Stimulated activated CD8-positive, alpha-beta memory T cell treated with anti-CD3 and anti-CD28 coated beads, Interleukin-15, amount 100 ng/mL, for 24 hours (primary cell): ENCODE data around the gene CES5A.
"Not testable (repeated sequence)": the region's sequence is repeated elsewhere in the genome, so short reads cannot be mapped to it uniquely, and the experiment has no call there.

ENCODE experiments used
- DNase-seq: peaks from one replicate; pipeline ENCODE4 v3.0.0-alpha.2; 2020; ENCODE audit warnings: low read depth

The CES5A gene

DNA sequence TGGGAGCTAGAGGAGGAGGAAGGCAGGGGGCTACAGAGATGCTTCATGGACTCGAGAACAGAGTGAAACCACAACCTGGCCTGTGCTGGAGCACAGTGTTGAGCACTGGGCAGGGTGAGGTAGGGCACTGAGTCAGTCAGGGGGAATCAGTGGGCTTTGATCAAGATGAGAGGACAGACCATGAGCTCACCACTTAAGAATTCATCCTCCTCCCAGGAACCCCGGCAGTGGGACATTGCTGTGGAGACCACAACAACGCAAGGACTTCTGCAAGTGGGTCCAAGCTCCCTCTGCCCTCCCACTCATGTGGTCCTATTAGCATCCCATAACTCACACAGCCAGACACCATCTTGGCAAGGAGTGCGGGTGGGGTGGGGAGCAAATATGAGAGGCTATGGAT lies 1.7 kb upstream of the CES5A start:
- DNase-seq, result no peak

DNA sequence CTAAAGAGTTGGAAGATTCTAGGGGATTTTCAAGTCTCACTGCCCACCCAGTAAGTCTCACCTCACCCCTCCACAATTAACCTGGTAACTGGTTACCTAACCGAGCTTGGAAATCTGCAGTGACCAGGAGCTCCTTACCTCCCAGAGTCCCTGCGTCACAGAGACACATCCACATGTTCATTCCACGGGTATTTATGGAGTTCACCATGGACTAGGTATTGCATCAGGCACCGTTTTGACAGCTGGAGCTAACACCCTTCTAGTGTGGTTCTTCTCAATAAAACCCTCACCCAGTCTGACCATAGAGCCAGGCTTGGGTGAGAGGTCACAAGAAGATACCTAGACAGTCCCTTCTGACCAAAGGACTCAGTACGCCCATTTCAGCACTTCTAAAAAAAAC lies 2.1 kb downstream of the CES5A start:
- no peak for DNase-seq

DNA sequence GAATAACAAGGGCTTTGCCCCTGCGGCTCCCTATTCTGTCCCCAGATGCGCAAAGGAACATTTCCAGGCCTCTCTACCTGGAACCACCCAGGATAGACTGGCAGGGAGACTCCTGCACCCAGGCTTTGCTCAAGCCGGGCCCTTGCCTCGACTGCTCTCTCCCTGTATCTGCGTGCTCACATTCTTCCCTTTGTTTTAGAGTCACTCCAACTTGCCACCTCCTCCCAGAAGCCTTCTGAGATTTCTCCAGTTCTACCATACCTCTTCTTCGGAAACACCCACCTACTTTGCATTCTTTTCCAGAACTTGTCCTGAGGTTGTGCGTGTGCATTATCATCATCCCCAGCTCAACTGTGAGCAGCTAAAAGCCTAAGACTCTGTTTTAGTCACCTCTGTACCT lies 3.0 kb downstream of the CES5A start:
- no peak for DNase-seq

DNA sequence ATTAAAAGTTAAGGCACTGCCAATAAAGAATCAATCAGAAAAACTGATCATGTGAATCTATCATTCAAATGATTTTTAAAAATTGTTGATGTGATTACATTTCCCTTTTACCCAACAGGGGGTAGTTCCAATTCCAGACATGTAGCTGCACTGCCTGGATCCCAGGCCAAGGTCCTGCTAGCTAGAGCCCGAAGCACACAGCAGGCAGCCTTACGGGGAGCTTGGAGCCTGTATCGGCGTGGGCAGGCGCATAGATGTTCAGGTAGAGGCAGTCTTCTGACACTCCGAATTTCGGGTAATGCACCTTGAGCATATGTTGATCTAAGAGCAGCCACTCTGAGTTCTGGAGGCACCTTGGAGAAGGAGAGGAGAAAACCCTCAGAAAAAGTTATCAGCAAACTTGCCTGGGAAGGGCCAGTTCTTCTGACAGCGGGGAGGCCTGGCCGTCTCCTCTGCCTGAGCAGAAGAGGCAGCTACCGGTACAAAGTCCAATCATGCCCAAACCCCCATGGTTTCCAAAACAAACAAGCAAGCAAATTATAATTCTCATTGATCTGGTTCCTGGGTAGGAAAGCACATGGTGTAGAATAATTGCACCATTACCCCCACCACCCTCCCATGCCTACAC lies 3.6 kb downstream of the CES5A start:
- no peak for DNase-seq

DNA sequence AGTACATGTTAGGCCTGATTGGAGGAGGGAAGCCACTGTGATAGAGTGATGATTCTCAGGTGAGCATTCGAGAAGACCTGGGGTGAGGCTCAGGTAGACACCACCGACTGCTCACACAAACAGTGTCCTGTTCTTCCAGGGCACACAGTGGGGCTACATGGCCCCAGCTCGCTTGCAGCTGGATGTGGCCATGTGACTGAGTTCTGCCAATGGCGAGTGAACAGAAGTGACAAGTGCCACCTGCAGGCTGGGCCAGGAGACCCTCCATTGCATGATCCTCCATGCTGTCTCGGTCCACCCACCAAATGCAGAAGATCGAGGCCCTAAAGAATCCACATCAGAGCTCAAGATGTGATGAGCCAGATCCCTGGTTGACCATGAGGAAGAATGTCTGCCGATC lies 6.2 kb downstream of the CES5A start:
- DNase-seq, result no peak

DNA sequence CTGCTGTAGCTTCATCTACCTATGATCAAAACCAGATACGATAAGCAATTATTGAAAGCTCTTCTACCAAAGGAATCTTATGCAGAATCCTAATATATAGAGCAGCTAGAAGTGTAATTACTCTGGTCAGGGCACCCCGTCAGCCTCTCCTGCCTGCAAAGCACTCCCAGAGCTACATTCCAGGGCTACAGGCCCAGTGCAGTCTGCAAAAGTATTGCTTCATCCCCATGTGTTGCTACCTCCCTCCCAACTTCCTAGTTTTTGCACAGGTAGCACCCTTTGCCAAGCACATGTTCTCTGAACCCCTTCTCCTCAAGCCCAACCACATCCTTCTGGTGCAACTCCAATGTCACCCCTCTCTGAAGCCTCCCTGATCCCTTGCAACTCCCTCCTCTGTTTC lies 7.0 kb downstream of the CES5A start:
- no peak for DNase-seq

DNA sequence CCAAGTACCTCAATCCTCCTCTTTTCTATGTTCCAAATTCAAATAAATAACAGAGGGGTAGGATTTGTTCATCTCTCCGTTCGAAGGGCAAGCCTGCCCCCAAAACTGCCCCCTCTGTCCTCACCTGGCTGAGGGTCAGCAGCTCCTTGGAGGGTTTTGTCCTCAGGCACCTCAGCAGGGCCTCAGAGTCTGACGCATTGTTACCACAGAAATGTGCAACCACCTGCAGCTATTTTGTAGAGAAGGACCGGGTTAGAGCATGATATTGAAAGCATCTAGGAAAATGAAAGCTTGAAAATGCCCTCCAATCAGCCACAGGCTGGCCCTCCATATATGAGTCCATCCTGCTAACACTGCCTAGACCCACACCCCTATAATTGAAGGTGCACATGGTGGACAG lies 13.9 kb downstream of the CES5A start:
- DNase-seq, result no peak

DNA sequence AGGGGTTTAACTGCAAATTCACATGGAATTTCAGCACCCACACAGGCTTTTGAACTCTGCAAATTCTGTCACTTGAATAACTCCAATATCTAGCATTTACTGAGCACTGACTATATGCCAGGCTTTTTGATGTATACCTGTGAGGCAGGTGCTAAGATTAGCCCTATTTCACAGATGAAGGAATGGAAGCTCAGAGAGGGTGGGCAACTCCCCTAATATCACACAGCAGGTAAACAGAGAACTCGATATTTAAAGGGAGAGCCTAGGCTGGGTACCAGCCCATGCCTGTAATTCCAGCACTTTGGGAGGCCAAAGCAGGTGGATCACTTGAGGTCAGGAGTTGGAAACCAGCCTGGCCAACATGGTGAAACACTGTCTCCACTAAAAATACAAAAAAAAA lies 17.5 kb downstream of the CES5A start:
- DNase-seq, result not testable (repeated sequence)

DNA sequence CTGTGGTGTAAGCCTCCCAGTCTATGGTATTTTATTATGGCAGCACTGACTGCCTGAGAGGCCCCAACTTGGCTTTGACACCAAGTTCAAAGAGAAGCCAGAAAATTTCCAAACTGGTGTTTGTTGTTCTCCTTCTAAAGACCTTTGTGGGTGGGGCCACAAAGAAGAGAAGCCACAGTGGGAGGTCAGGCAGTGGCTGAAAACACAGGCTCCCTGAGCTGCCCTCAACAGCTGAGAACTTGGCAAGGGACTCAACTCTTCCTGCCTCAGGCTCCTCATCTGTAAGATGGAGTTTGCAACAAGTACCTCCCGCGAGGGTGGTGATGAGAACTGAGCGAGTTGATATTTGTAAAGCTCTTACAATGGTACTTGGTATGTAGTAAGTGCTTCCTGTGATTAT lies 18.2 kb downstream of the CES5A start:
- no peak for DNase-seq

DNA sequence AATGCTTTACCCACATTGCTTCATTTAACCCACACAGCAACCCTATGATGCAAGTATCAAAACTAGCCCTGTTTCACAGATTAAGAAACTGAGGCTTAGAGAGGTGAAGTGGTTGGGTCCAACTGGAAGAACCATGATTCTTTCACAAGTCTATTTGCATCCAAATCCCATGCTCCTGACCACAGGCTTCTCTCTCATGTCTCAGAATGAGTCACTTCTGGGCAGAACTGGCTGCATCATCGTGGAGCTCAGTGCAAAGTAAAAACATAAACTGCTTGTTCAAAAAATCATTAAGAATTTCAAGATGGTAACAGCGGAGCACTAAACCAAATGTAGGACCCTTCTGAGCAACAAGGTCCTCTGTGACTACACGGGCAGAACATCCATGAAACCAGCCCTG lies 22.1 kb downstream of the CES5A start:
- DNase-seq, result no peak

DNA sequence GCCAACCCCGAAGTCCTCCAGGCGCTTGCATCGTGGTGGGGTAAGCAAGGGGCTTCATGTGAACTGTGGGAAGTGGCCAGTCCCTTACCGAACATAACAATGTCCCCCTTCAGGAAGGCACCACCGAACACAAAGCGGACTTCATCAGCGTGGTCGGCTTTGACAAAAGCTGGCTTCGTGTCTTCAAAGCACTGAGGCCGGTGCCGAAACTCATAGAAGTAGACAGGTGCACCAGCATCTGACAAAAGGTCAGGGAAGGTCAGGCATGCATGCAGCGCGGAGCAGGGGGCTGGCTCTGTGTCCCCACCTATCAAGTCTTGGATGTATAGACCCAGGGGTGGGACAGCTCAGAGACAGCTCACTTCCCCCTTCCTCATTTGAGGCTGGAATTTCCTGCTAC lies 25.6 kb downstream of the CES5A start:
- no peak for DNase-seq

DNA sequence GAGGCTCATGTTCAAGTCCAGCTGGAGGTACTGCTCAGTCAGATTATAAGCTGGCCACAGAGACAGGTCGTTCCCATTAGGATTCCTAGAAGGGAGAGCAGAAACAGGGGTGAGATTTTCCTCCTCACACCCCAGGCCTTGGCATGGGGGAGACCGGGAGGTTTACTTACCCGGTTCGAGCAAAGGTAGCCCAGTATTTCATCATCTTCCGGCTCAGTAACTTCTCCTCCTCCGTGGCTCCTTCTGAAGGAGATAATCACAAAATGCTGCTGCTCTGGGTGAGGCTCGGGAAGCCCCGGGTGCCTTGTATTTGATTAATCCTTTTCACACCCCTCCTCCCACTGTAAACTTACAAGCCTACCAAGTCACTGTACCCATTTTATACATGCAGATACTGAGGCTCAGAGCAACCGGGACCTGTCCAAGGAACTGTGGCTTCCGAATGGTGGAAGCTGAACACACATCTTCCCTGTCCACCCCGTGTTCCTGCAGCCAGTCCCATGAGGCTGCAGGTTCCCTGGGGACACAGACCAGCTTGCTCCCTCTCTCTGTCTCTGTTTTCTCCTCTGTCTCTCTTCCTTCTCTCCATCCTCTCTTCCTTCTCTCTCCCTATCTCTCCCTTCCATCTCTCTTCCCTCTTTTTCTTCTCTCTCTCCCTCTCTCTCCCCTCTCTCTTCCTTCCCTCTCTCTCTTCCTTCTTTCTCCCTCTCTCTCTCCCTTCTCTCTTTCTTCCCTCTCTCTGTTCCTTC lies 28.4 kb downstream of the CES5A start:
- no peak for DNase-seq

DNA sequence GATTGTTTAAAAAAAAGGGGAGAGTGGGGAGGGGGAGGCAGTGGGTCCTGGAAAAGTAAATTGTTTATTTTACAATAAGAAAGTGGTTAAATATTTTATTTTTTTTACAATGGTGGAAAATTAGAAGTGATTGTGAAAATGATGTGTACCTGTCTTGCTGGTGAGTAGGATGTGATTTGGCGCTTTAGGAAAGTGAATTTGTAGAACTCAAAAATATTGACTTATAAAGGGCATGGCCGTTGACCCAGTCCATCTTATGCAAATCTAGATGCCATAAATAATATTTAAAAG lies 32.1 kb downstream of the CES5A start:
- DNase-seq, result no peak

DNA sequence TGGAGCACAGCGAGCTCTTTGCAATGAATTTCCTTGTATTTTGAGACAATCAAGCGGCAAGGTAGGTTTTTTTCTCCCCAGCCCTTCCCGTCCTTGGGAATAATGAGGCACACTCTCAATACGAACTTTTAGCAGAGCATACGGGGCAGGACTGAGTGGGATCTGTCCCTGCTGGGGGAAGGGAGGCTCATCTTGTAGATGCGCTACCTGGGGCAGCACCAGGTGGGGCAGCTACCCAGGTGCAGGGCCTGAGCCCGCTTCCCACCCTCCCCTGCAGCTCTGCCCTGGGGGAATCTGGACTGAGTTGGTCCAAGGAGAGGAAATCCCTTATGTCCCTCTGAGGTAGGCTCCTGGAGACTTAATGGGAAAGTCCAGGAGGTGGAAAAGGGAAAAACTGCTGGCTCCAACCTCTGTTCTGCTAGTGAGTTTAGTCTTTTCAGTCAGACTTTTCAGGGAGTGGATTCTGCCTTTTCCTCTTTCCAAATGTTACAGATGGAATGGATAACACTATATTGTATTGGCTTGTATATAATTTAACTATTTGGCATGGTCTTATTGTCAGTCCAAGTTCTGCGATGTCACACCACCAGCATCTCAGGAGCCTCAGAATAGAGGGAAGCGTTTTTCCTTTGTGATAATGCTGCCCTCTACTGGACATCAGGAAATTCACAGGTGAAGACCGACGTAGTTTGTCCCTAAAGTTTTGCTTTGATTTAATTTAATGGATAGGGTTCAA lies 32.6 kb downstream of the CES5A start:
- no peak for DNase-seq

DNA sequence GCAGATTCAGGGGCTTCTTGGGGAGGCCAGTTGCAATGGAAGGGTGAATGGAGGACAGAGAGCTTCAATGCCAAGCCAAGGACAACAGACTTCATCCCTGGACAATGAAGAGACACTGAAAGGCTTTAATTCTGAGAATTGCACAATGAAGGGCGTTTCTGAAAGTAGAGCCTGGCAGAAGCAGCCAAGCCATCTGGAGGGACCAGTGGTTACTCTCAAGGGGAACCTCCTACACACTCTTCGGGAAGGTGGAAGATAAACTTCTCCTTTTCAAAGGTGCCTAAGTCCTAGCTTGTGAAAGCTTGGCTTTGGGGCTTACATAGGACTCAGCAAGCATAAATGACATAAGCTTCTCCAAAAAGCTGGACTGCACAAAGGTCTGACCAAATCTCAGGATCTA lies 36.1 kb downstream of the CES5A start:
- no peak for DNase-seq

DNA sequence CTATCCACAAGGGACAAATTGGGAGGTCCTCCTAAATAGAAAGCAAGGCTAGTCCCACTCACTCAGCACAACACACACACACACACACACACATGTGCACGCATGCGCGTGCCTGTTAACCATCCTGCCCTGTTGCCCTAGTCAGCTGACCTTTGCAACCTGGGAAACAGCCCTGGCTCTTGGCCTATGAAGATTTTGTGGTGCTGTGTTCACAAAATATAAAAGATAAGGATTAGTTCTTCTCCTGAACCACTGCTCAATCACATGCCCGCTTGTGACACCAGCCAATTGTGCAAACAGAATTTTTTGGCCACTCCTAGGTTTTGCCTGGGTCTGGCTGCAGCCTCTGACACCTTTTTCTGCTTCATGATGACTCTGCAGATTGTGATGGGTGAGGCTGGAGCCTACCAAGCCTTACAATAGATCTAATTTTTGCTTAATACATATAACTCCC lies 39.0 kb downstream of the CES5A start:
- DNase-seq, result no peak

DNA sequence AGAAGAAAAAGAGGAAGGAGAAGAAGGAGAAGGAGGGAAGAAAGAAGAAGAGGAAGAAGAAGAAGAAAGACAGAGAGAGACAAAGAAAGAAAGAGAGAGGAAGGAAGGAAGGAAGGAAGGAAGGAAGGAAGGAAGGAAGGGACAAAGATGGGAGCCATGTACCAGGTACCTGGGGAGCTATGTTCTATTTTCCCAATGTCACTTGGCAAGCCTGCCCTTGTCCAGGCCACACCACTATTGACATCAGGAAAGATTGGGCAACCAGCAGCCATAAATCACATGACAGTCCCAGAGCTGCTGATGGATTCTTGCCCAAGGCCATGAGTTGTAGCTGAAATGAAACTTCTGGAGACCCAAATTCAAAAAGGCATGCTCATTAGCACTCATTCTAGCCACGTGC lies 39.6 kb downstream of the CES5A start:
- DNase-seq, result no peak

DNA sequence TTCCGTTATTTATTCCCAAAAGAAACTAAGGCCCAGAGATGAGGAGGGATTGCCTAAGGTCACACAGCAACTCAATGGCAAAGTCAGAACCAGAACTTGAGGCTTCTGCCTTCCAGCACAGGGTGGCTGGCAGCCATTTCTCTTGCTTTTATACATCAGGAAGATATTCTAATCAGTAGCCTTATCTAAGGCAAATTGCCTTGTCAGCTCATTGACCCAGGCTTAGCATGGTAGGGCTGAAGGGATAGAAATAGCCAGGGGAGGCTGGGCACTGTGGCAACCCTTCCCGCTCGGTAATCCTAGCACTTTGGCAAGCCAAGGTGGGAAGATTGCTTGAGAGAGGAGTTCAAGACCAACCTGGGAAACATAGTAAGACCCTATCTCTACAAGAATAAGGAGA lies 40.0 kb downstream of the CES5A start:
- DNase-seq, result not testable (repeated sequence)

DNA sequence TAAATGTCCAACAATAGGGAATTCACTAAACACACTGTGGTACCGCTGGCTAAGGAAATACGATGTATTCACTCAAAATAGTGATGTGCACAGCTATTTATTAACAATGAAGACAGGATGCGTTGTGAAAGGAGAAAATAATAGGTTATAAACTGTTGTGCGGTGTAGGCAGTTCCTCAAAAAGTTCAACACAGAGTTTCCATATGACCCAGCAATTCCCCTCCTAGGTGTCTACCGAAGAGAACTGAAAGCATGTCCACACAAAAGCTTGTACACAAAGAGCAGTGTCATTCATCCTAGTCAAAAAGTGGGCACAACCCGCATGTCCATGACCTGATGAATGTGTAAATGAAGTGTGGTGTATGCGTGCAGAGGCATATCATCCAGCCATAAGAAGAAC lies 41.1 kb downstream of the CES5A start:
- no peak for DNase-seq

DNA sequence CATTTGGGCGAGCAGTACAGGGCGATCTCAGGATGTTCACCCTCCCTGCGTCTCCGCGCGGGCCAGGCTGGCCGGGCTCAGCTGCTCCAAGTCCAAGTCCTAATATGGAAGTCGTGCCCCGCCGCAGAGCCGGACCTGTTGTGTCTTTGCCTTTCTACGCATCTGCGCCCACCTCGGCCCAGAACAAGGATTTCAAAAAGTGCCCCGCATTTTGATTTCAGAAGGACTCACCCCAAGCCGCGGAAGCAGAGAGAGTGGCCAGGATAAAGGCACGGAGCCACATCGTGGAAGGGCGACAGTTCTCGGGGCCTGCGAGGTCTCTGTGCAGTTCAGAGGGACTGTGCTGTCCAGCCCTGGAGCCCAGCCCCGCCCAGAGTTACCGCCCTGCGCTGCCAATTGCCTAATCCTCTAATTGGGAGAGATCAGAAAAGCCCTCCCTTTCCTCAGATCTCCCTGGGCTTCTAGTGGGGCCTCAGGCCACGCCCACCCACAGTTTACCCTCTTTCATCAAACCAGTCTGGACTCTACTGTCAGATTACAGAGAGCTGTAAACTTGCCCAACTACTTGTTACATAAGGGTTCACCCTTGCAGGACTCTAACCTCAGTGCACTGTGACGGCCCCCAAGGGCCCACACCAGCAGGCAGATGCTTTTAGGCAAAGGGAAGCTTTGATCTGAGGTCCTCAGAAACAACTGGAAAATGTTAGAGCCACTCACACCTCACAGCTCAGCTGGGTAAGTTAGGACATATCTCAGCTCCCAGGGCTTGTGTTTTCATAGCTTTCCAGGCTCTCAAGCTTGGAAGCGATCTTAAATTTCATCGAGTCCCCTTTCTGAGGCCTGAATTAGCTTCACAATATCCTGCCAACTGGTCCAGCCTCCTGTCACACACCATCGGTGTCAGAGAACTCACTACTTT lies 42.1 kb downstream of the CES5A start, which contains the start of gene CES1:
CES1 (minus strand) TSS at position 324 of the 919 bp plus-strand sequence; CDS start at position 283, 41 bp downstream.
- DNase-seq, result no peak

DNA sequence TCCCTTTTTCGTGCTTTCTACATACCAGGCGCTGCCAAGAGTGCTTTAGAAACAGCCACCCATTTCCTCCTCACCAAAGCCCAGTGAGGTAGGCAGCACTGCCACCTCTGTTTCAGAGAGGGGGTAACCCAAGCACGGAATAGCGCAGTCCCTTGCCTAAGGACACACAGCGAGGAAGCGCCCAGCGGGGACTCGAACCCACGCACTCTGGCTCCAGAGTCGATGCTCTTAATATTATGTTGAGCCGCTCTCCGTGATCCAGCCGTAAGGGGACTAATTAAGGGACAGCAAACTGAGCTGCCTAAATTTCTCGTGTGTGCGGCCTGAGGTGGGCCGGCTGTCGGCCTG lies 42.8 kb downstream of the CES5A start:
- DNase-seq, result no peak

DNA sequence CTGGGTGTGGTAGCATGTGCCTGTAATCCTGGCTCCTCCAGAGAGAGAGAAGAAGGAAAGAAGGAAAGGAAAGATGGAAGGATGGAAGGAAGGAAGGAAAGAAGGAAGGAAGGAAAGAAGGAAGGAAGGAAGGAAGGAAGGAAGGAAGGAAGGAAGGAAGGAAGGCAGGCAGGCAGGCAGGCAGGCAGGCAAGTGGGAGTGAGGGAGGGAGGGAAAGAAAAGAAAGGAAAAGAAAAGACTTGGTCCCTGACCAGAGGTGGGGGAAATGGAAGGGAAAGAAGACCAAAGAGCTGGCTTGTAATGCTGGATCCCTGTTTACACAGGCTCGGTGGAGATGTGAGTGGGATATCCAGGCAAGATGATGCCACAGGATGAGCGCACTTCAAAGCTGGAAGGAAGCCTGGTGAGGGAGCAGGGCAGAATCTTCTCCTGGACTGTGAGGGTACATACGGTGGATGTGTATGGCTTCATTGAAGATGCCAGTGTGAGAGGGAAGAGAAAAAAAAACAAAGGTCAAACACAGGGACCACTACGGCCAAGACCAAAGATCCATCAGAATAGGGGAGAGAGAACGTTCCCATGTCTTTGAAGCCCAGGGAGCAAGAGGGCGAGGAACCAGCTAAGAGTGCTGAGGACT lies 44.4 kb downstream of the CES5A start:
- DNase-seq, result no peak
